Middle frontal gyrus (tissue), 1 donor: ENCODE measurements around the gene ACAN.

ENCODE experiments used
- DNase-seq: peaks from one replicate; pipeline ENCODE4 v3.0.0-alpha.2; 2015; ENCODE audit warnings: low spot score; ENCODE audit errors: extremely low spot score

ACAN gene

GRCh38 chr15:88876573-88876972 is 73.3 kb downstream of the ACAN start:
- no peak for DNase-seq

- DNase-seq, result no peak
These were observed 74.2 kb downstream of the ACAN start for GRCh38 chr15:88877415-88877814.

- no peak for DNase-seq
These were observed 74.7 kb downstream of the ACAN start for GRCh38 chr15:88877906-88878305.

DNA sequence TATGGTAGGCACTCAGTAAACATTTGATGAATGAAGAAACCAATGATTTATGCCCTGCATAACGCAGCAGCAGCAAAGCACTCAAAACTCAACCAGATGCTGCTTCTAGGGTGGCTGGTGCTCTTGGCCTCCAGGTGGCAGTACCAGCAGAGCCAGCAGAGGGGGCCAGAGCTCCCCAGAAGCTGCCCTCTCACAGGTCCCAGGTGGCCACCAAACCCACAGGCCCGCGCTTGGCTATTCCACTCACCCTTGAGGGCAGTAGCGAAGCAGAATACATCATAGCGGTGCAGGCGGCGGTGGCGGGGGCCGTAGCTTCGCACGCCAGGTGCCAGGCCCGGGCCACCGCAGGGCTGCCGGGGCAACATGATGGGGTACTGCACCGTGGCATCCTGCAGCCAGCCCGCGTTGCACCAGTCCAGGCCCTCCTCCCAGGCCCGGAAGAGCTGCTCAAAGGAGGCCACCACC is 75.5 kb downstream of the ACAN start:
- no peak for DNase-seq

DNA sequence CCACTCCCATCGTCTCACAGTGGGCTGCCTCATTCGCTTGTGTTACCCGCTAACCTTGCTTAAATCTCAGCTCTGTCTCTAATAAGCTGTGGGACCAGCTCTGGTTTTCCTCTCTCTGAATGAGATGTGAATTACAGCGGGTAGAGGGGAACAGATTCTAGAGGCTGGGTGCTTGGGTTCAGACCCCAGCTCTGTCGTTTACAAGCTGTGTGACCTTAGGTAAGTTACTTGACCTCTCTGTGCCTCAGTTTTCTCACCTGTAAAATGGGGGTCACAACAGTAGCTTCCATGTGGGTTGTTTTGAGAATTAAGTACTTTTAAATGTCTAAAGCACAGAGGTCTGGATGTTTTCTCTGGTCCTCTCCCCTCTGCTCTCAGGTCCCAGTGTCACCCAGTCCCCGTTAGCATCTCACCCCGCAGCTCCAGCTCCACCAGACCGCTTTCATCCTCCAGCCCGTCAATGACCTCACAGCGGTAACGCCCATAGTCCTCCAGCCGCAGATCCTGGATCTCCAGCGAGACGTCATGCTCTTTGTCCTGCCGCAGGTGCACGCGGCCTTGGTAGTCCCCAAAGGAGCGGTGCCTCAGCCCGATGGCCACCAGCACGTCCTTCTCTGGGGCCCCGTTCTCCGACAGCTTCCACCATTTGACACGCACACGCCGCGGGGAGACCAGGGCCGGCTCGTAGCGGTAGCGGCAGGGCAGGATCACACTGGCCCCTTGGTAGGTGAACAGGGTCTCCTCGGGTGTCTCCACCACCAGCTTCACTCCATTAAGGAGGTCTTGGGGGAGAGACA is 77.9 kb downstream of the ACAN start:
- DNase-seq, result no peak

- DNase-seq, result no peak
These were observed 78.5 kb downstream of the ACAN start for GRCh38 chr15:88881775-88882174.

GRCh38 chr15:88882785-88883184 is 79.5 kb downstream of the ACAN start:
- DNase-seq, result no peak

DNA sequence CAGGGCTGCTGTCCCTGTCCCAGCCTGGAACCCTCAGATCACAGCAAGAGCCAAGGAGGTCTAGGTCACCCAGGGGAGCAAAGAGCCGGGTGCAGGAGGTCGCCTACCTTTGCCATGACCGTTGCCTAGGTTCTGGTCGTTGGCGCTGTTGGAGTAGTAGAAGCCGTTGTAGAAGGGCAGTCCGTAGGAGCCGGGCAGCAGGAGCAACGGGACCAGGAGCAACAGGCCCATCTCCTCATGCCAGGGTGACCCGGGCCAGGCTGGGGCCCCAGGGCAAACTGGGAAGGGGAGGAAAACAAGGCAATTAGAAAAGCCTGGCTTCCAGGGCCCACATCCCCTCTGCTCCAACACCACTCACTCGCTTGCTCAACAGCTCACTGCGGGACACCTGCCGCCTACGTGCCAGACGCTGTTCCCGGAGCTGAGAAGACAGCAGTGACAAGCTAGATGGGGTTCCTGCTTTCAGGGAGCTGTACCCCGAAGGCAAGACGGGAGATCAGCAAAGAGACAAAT is 83.9 kb downstream of the ACAN start:
- no peak for DNase-seq

DNA sequence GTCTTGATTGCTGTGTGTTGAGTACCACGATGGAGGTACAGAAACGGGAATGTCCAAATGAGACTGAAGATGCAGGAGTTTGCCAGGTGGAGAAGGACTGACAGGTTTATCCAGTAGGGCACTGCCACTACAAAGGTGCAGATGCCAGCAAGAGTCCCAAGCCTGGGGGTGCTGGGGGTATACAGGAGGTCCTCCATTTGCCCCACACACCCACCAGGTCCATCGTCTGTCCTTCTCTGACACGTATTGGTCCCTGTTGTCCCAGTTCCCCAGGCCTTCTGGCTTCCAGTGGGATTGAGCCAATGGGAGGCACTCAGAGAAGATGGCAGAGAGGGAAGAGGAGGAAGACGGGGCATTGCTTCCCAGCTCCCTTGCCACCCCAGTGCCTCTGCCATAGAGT is 85.5 kb downstream of the ACAN start:
- no peak for DNase-seq

GRCh38 chr15:88890495-88890894 is 87.3 kb downstream of the ACAN start:
- DNase-seq, result no peak

DNA sequence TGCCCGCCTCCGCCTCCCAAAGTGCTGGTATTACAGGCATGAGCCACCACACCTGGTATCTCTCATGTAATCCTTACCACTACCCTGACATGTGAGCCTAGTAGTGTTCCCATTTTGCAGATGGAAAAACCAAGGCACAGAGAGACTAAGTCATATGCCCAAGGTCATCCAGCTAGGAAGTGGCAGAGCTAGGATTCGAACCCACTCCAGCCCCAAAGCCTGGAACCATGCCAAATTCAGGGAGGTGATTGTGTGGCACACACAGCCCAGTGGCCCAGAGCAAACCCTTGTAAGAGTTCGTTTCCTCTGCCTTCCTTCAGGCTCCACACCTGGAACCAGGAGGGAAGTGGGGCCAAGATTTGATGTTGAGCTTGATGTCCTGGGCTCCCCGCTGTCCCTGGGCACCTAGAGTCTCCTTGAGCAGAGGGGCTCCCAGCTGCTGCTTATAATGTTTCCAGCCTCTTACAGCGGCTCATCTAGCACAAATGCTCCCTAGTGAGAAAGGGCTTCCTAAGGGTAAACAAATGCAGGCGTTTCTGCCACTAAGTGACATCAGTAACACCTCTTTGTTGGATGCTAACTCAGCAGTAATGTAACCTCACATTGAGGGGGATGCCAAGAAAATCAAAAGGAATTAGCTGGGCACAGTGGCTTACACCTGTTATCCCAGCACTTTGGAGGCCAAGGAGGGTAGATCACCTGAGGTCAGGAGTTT is 88.5 kb downstream of the ACAN start:
- DNase-seq, result no peak

DNA sequence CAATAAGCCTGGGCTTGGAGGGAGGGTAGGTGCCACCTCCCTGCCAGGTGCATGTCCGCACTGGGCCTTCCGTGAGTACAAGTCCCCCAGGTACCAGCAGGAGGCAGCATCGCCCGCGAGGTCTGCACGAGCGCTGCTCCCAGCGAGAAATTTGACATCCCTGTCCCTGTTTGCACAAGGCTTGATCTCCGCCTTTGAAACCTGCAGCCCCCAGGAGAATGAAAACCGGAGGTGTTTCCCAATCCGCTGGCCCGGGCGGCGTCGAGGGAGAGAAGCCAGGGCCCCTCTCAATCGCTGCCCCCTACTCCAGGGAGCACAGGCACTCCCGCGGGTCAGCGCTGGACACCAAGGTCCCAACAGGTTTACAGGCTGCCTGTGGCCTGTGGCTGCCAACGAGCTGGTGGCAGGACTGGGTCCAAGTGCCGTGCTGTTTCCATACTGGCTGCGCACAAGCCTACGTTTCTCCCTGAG is 91.1 kb downstream of the ACAN start:
- DNase-seq, result no peak

- DNase-seq, result no peak
These were observed 91.9 kb downstream of the ACAN start, which contains the start of gene HAPLN3 for GRCh38 chr15:88894819-88895767. Gene HAPLN3, minus strand, starts transcription at chr15:88895544. Its CDS starts 8,246 bp downstream, at chr15:88887298.

DNA sequence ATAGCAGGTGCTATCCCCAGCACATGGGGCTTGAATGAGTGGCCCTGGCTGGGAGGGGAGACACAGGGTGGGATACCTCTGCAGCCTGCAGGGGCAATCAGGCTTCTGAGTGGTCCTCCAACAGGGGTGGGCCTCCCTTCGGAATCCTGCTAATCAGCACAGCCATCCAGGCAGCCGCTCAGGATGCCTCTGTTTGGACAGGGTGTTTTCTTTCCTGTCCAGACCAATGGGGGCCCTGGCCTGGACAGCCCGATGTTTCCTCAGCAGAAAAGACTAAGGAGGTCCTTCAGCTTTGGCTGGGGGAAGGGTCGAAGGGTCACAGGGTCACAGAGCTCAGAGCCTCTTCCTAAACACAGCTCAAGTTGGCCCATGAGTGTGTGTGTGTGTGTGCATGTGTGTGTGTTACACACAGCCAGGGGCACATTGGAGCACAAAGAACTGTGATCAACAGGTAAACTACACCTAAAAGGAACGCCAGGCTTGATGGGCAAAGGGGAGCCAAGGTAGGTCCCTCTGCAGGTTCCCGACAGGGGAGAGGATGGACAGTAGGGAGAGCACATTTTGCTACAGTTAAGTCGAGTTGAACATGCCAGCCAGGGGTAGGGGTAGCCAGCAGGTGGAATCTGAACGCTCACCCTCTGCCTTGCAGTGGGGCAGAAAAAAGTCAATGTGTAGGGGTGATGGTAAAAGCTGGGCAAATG is 93.2 kb downstream of the ACAN start:
- no peak for DNase-seq

DNA sequence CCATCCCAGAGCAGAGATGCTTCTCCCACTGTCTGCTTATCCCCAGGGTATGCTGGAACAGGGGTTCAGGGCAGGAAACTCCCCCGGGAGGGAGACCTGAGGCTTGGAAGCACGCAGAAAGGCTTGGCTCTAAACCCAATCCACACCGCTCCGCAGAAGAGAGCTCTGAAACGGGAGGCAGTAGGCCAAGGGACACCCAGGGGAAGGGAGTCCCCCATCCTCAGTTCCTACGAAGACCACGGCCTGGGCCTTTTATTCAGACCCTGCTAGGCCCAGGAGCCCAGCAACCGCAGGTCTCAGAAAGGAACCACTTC is 93.9 kb downstream of the ACAN start:
- DNase-seq, result no peak

GRCh38 chr15:88897456-88898194 is 94.4 kb downstream of the ACAN start:
- DNase-seq, result no peak

GRCh38 chr15:88898736-88899135 is 95.5 kb downstream of the ACAN start:
- no peak for DNase-seq

- no peak for DNase-seq
These were observed 96.0 kb downstream of the ACAN start for GRCh38 chr15:88899251-88899650.

DNA sequence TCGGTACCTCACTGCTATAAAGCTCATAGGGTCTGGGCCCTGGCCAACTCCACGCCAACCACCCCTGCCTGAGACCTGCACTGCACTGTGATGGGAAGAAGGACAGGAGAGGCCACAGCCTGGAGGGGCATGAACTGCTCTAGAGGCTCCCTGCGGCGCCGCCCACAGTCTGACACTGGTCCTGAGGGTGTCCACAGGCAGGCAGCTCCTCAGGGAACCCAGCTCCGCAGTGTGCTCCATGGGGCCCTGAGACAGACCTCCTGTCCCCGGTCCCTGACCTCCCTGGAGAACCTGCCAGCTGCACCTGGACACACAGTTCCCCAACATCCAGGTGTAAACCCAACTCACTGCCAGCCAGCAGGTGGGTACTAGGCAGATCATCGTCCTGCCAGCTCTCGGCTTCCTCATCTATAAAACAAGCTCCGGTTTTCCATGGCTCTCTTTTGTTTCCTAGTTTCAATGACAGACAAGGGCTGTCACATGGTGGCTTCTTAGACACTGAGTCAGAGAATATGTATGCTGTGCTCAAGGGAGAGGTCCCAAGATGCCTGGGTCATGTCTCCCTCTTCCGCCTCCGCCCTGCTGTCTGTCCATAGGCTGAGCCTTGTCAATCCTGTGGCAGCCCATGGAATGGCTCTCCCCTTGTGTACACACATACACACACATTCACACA is 97.2 kb downstream of the ACAN start:
- DNase-seq, result no peak
